Heart right ventricle (tissue), 16 donors: ENCODE measurements around the gene MDM4. TPM values are rescaled to one million over a fixed set of nuclear protein-coding genes. Genes with fewer than 3 reads are reported as not detected.

Experiments used
- ATAC-seq, 8 donors: fragments of 200-7000 bp; cut with Tn5 transposase; one replicate each; pipeline ENCODE4 v1.9.1; 2020; ENCODE audit warnings: mild to moderate bottlenecking in 8 of 8, moderate library complexity in 8 of 8, moderate number of reproducible peaks in 1 of 8
- DNase-seq, 2 donors: peaks; one replicate each; pipeline ENCODE4 v3.0.0-alpha.2; 2020
- H3K27ac ChIP-seq, 10 donors: fragments of 200-600 bp; sonication (generic) in 2 of 10; one replicate each; pipeline versions ENCODE4 v1.5.0 to v1.8.0; 2020 to 2022; ENCODE audit warnings: mild to moderate bottlenecking in 3 of 10
- H3K27me3 ChIP-seq, 7 donors: fragments of 200-600 bp; one replicate each; pipeline ENCODE4 v1.8.0; 2021 to 2022; ENCODE audit warnings: mild to moderate bottlenecking in 2 of 7
- H3K36me3 ChIP-seq, 9 donors: fragments of 200-600 bp; sonication (generic) in 1 of 9; one replicate each; pipeline versions ENCODE4 v1.5.0 to v1.8.0; 2020 to 2022; ENCODE audit warnings: mild to moderate bottlenecking in 2 of 9
- H3K4me1 ChIP-seq, 9 donors: fragments of 200-600 bp; sonication (generic) in 1 of 9; one replicate each; pipeline versions ENCODE4 v1.5.0 to v1.8.0; 2020 to 2022; ENCODE audit warnings: mild to moderate bottlenecking in 4 of 9
- H3K4me3 ChIP-seq, 10 donors: fragments of 200-600 bp; sonication (generic) in 2 of 10; one replicate each; pipeline versions ENCODE4 v1.5.0 to v1.8.0; 2020 to 2022; ENCODE audit warnings: mild to moderate bottlenecking in 7 of 10, moderate library complexity in 2 of 10
- H3K9me3 ChIP-seq, 11 donors: fragments of 200-600 bp in 10 of 11; sonication (generic) in 2 of 11; one replicate each; pipeline versions ENCODE4 v1.5.0 to v1.8.0; 2013 to 2022; ENCODE audit warnings: mild to moderate bottlenecking in 2 of 11, control low read depth in 1 of 11, moderate library complexity in 1 of 11
- WGBS, 2 donors: extraction: QIAGEN DNeasy Blood & Tissue Kit; methylation state at CpG; one replicate each; pipeline ENCODE4 v1.1.7; 2013; ENCODE audit warnings: inconsistent platforms in 1 of 2; 5-methylcytosine and 5-hydroxymethylcytosine counted together
- intact Hi-C, 10 donors: fragments of 100-400 bp; cut with DNase I; formaldehyde crosslinking; loops; one replicate each; pipeline versions ENCODE4 v1.11.1 to v1.14.2; 2022
- polyA plus RNA-seq, 2 donors: library from polyadenylated mRNA; stranded (reverse); fragments of 200-250 nt; gene quantifications; one replicate each; pipeline ENCODE4 v1.2.3, GENCODE V29; 2013
- total RNA-seq, 10 donors: library from RNA; stranded (reverse); fragmentation: NEBNext Ultra II Directional in 3 of 10; extraction: Animal tissue kit (Norgen Biotek cat#: 25700) in 3 of 10; gene quantifications; one replicate each; pipeline versions ENCODE4 v1.2.1 to v1.2.4, GENCODE V29; 2021 to 2023
- TF ChIP-seq, protein P1 (sequence below), 9 donors: fragments of 200-600 bp; sonication (generic) in 2 of 9; IDR thresholded peaks; one replicate each; pipeline versions ENCODE4 v1.5.0 to v1.8.0; 2021 to 2022; ENCODE audit warnings: antibody characterized with exemption in 9 of 9, mild to moderate bottlenecking in 5 of 9, moderate library complexity in 1 of 9
- donor health status: Arrhythmogenic right ventricular cardiomyopathy.
- donor health status: ischemic (EF 13 %, LVEDD 7.1; RV severe dilation, severe dysfunction).
- donor health status: healthy with polysubstance abuse.
- donor health status: DM: no; HTN: yes; CAD: no.
- donor health status: DM: no; HTN: no; CAD: no.
- donor health status: ischemic (EF 25% LVEDD 6.9; RV normal size, moderate dysfunction).
- donor health status: ischemic (EF 25% LVEDD 5.7; RV mildly dilated, moderate dysfunction).
- donor health status: healthy.
- donor health status: DM: yes; HTN: yes; CAD: no.
- donor health status: Ischemic cardiomyopathy.
- donor health status: ischemic (EF 35%, LVEDD 5.7; RV mildly dilated, moderate dysfunction).
- donor health status: nonischemic (EF 11% LVEDD 7.7; RV severe dilation, severe dysfunction).
- donor health status: DM: yes; HTN: yes; CAD: no.
- donor health status: PGD.
- donor health status: ischemic (EF 29% LVEDD 5.4; RV normal size, mild dysfunction).
- donor health status: nonischemic (EF 23%, LVEDD 6.1; RV moderate dilation, normal function).

Gene MDM4
- total and polyA plus RNA-seq, 12 donors: 3.7 to 43.7 (median 38.7) TPM

DNA sequence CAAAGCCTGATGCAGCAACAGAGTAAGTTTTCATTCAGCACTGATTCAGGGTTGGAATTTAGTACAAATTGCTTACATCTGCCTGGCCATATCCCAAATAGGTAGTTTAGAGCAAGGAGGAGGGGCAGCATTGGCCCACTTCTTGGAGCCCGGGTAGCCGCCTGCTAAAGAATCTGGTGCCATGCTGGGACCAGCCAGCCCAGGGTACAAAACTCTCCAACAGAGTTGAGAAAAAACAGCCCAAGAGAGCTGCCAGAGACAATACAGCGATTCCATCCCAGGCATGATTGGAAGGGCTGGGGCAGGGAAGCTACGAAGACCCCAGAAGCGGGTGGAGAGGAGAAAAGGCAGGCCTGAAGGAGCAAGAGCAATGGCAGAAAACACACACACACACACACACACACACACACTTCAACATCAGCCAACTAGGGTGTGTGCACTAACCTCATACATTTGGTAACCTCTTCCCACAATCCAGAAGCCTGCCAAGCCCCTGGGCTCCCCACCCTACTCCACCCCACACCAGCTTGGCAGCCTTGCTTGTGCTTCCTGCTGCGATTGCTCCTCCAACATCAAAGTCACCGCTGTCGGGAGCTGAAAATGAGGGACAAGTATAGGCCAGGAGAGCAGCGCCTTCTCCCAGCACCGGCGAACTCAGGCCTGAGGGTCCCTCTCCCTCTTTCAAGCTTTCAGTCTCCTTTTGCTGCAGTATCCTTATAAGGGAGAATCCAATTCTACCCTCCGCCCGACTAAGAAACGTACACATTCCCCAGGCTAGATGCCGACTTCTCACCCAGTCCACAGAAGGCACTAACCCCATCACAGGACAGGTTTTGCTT lies 22.8 kb upstream of the MDM4 start:
- Histone ChIP-seq H3K36me3 (peaks cover 0 to 9% (median 0%) of the 10 kb centered on the region in 9 donors), H3K9me3 (no peaks in the 10 kb centered on the region), H3K27ac (peak overlapping the region; percentile 86 to 96 (median 94)), H3K4me3 (peak overlapping the region; percentile 55 to 93 (median 88)), H3K27me3 (no peaks in the 10 kb centered on the region), H3K4me1 (peaks cover 12 to 64% (median 34%) of the 10 kb centered on the region in 9 donors)
- DNase-seq (peak; percentile 70), ATAC-seq (peak; percentile 48 to 80 (median 68))
- TF ChIP-seq, protein P1, sequence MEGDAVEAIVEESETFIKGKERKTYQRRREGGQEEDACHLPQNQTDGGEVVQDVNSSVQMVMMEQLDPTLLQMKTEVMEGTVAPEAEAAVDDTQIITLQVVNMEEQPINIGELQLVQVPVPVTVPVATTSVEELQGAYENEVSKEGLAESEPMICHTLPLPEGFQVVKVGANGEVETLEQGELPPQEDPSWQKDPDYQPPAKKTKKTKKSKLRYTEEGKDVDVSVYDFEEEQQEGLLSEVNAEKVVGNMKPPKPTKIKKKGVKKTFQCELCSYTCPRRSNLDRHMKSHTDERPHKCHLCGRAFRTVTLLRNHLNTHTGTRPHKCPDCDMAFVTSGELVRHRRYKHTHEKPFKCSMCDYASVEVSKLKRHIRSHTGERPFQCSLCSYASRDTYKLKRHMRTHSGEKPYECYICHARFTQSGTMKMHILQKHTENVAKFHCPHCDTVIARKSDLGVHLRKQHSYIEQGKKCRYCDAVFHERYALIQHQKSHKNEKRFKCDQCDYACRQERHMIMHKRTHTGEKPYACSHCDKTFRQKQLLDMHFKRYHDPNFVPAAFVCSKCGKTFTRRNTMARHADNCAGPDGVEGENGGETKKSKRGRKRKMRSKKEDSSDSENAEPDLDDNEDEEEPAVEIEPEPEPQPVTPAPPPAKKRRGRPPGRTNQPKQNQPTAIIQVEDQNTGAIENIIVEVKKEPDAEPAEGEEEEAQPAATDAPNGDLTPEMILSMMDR (IDR thresholded peaks at IDR 0.05): no peak
- intact Hi-C loops: loop anchor here in 3 of 10 donors (1.0 to 5.0 kb wide), 3 partner anchors 9 to 47 kb away; no protein-coding TSS in a partner anchor
- 11 to 15% methylated on average over 15 of the region's 15 CpGs for WGBS, 2 donors

DNA sequence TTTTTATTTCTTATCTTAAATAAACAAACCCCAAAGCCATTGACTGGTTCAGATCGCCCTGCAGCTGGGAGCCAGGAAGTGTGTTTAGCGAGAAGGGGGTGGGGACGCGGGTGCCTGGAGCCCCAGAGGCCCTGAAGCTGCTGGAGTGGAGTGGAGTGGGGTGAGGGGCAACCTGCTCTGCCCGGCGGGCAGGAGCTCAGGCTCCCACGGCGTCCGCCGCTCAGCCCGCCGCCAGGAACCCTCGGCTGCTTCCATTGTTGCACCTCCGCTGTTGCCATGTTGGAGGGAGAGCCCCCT lies 22.3 kb upstream of the MDM4 start:
- peaks cover 0 to 9% (median 0%) of the 10 kb centered on the region in 9 donors for H3K36me3 ChIP-seq
- H3K27me3 ChIP-seq: no peaks in the 10 kb centered on the region
- H3K27ac ChIP-seq: peak overlapping the region; percentile 86 to 96 (median 94)
- H3K4me3 ChIP-seq: peak overlapping the region; percentile 55 to 93 (median 88)
- DNase-seq (peak; percentile 57), ATAC-seq (peak; percentile 56 to 84 (median 68))
- no peaks in the 10 kb centered on the region for H3K9me3 ChIP-seq
- WGBS, 2 donors: 0% methylated on average over 14 of the region's 14 CpGs
- intact Hi-C loops: loop anchor here in 7 of 10 donors (1.0 to 5.0 kb wide), 5 partner anchors 10 to 48 kb away; no protein-coding TSS in a partner anchor
- TF ChIP-seq, protein P1 (IDR thresholded peaks at IDR 0.05): no peak
- H3K4me1 ChIP-seq: peaks cover 12 to 62% (median 34%) of the 10 kb centered on the region in 9 donors

DNA sequence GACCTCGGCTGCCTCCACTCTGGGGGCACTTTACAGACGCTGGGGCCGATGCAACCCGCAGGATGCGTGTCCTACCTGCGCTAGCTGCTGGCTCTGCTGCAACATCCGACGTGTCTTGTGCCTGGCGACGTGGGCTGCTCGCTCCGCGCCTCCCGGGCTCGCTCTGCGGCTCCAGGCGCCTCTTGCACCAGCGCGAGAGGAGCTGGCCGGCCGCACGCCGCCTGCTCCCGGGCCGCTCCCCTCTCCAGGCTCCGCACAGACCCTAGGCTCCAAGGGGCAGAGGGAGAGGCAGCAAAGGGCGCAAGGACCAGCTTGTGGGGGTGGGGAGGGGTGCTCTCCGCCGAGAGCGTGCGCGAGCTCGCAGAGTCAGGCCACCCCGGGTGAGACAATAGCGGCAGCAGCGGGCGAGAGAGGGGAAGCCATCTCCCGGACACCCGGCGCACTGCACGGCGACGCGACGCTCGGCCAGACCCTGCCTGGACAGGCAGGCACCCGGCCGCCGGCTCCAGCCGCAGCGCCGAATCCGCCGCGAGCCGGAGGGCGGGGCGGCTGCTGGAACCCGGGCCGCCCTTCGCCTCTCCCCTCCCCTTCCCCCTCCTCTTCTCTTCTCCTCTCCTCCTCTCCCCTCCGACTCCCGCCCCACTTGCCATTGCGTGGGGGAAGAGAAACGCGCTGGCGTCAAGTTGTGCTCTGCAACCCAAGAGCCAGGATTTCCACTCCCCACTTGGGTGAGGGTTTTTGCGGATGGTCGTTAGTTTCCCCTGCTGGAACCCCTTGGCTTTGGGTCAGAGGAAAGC lies 21.7 kb upstream of the MDM4 start, which contains the start of gene PIK3C2B:
Gene PIK3C2B, minus strand, starts transcription at position 525 of the 797 bp plus-strand sequence. CDS start 25,003 bp downstream, outside the sequence.
- H3K4me3 ChIP-seq: peak within 1 kb of the TSS; percentile 55 to 93 (median 88)
- peak; percentile 86 to 88 for DNase-seq
- TF ChIP-seq, protein P1 (IDR thresholded peaks at IDR 0.05): peak; percentile 53 to 76 (median 69)
- intact Hi-C loops: loop anchor here in 7 of 10 donors (1.0 to 5.0 kb wide), 5 partner anchors 44 to 62 kb away; no protein-coding TSS in a partner anchor
- H3K36me3 ChIP-seq: peaks cover 0 to 7% (median 0%) of the 10 kb centered on the region in 9 donors
- ATAC-seq: peak; percentile 90 to 98 (median 93)
- peak within 1 kb of the TSS; percentile 86 to 96 (median 94) for H3K27ac ChIP-seq
- H3K27me3 ChIP-seq: no peaks in the 10 kb centered on the region
- WGBS, 2 donors: 0% methylated on average over 63 to 69 of the region's 69 CpGs
- H3K4me1 ChIP-seq: peaks cover 12 to 62% (median 39%) of the 10 kb centered on the region in 9 donors
- H3K9me3 ChIP-seq: no peaks in the 10 kb centered on the region
